A549 (cell line): ENCODE results near the gene COL13A1. TPM values are rescaled to one million over a fixed set of nuclear protein-coding genes. Genes with fewer than 3 reads are reported as not detected.

ENCODE experiments used
- ATAC-seq, 2 experiments: fragments of 200-7000 bp in 1 of 2; fragments of >200 bp in 1 of 2; cut with Nextera tagmentation in 1 of 2; cut with Tn5 transposase in 1 of 2; 3 replicates each; pipeline versions ENCODE4 v1.8.0 to v1.9.1; 2018 to 2020; ENCODE audit warnings: mild to moderate bottlenecking in 1 of 2, moderate library complexity in 1 of 2
- CTCF ChIA-PET: fragments of 300-600 bp; sonication (Branson Sonifier 250); formaldehyde crosslinking; extraction: SDS; loops from one replicate; lab custom pipeline; 2021; ENCODE audit warnings: antibody characterized with exemption, inconsistent platforms; lab: Yijun Ruan, JAX
- POLR2A ChIA-PET: fragments of 350-600 bp; formaldehyde crosslinking; extraction: SDS; loops from one replicate; lab custom pipeline; 2021; ENCODE audit warnings: antibody characterized with exemption, inconsistent platforms; lab: Yijun Ruan, JAX
- DNase-seq, 2 experiments: peaks; one replicate each; pipeline versions ENCODE4 v3.0.0 to v3.0.0-alpha.2; 2011 to 2016; ENCODE audit warnings: low read depth in 1 of 2, low spot score in 1 of 2
- FAIRE-seq: peaks from 2 replicates; lab custom pipeline; 2011; peaks lifted over from hg19 to GRCh38; lab: Jason Lieb, UNC
- H3K27ac ChIP-seq, 2 experiments: fragments of >200 bp; sonication (Bioruptor Twin); formaldehyde crosslinking; 3 replicates each; pipeline ENCODE4 v1.5.1; 2016 to 2017
- H3K4me1 ChIP-seq: fragments of >200 bp; sonication (Bioruptor Twin); formaldehyde crosslinking; 3 replicates; pipeline ENCODE4 v1.6.1; 2016
- H3K4me2 ChIP-seq: fragments of >200 bp; sonication (Bioruptor Twin); formaldehyde crosslinking; 3 replicates; pipeline ENCODE4 v1.6.1; 2016
- H3K4me3 ChIP-seq: fragments of >200 bp; sonication (Bioruptor Twin); formaldehyde crosslinking; 3 replicates; pipeline ENCODE4 v1.5.1; 2016
- H3K9me3 ChIP-seq: fragments of >200 bp; sonication (Bioruptor Twin); formaldehyde crosslinking; 3 replicates; pipeline ENCODE4 v1.6.1; 2016
- ATOH8 ChIP-seq: fragments of 250-450 bp; sonication (Bioruptor Pico); IDR thresholded peaks from 2 replicates; pipeline ENCODE4 v1.5.0; 2020; ENCODE audit warnings: low read depth, mild to moderate bottlenecking, moderate library complexity
- CHD4 ChIP-seq: fragments of 200-600 bp; sonication (generic); IDR thresholded peaks from 2 replicates; pipeline ENCODE4 v1.6.1; 2016; ENCODE audit warnings: antibody characterized with exemption, mild to moderate bottlenecking, borderline replicate concordance
- CTCF ChIP-seq: fragments of >200 bp; sonication (Bioruptor Twin); formaldehyde crosslinking; IDR thresholded peaks from 3 replicates; pipeline ENCODE4 v1.5.1; 2016
- ELK1 ChIP-seq: fragments of 150-350 bp; IDR thresholded peaks from 2 replicates; pipeline ENCODE4 v1.6.1; 2014; ENCODE audit warnings: low read depth, mild to moderate bottlenecking, low read length
- EP300 ChIP-seq, 2 experiments: fragments of >200 bp; sonication (Bioruptor Twin); formaldehyde crosslinking; IDR thresholded peaks; 2 replicates in 1 of 2; 3 replicates in 1 of 2; pipeline ENCODE4 v1.6.1; 2016 to 2017
- FOSB ChIP-seq: fragments of 250-450 bp; sonication (Bioruptor Pico); IDR thresholded peaks from 2 replicates; pipeline ENCODE4 v1.5.0; 2020; ENCODE audit warnings: mild to moderate bottlenecking, moderate library complexity
- FOSL2 ChIP-seq, 2 experiments: fragments of 450-650 bp in 1 of 2; fragments of >200 bp in 1 of 2; sonication (Bioruptor Twin) in 1 of 2; formaldehyde crosslinking; IDR thresholded peaks; 2 replicates each; pipeline versions ENCODE4 v1.5.0 to v1.6.1; 2016 to 2020; ENCODE audit warnings: mild to moderate bottlenecking in 1 of 2, moderate library complexity in 1 of 2
- HEYL ChIP-seq: fragments of 250-450 bp; sonication (Bioruptor Pico); IDR thresholded peaks from 2 replicates; pipeline ENCODE4 v1.8.0; 2021; ENCODE audit warnings: mild to moderate bottlenecking, moderate library complexity
- HOXA7 ChIP-seq: fragments of 250-450 bp; sonication (Bioruptor Pico); IDR thresholded peaks from 2 replicates; pipeline ENCODE4 v1.5.0; 2020; ENCODE audit warnings: mild to moderate bottlenecking, moderate library complexity
- JUN ChIP-seq, 2 experiments: fragments of >200 bp; sonication (Bioruptor Twin); formaldehyde crosslinking; IDR thresholded peaks; 2 replicates in 1 of 2; 3 replicates in 1 of 2; pipeline ENCODE4 v1.6.1; 2016 to 2017
- MYC ChIP-seq: IDR thresholded peaks from 2 replicates; pipeline ENCODE4 v1.6.1; 2012; ENCODE audit warnings: mild to moderate bottlenecking, inconsistent platforms, low read length, improper control_type of control experiment, borderline replicate concordance
- RARB ChIP-seq: fragments of 250-450 bp; sonication (Bioruptor Pico); IDR thresholded peaks from 2 replicates; pipeline ENCODE4 v1.8.0; 2021; ENCODE audit warnings: mild to moderate bottlenecking, moderate library complexity
- REST ChIP-seq: fragments of 200-600 bp; sonication (generic); IDR thresholded peaks from 2 replicates; pipeline ENCODE4 v1.6.1; 2016; ENCODE audit warnings: antibody characterized with exemption, mild to moderate bottlenecking, moderate library complexity
- RNF2 ChIP-seq: fragments of 200-600 bp; sonication (generic); IDR thresholded peaks from 2 replicates; pipeline ENCODE4 v1.6.1; 2016; ENCODE audit warnings: low read depth, mild to moderate bottlenecking, antibody characterized with exemption, moderate library complexity, borderline replicate concordance
- SMC3 ChIP-seq: fragments of >200 bp; sonication (Bioruptor Twin); formaldehyde crosslinking; IDR thresholded peaks from 3 replicates; pipeline ENCODE4 v1.6.1; 2018; ENCODE audit warnings: inconsistent platforms
- SREBF2 ChIP-seq: fragments of 450-650 bp; IDR thresholded peaks from 2 replicates; pipeline ENCODE4 v1.6.1; 2014; ENCODE audit warnings: mild to moderate bottlenecking, moderate library complexity
- ZFP36 ChIP-seq: fragments of 450-650 bp; IDR thresholded peaks from 2 replicates; pipeline ENCODE4 v1.6.1; 2014; ENCODE audit warnings: borderline replicate concordance; ENCODE audit not compliant: partially characterized antibody
- WGBS: methylation state at CpG from one replicate; pipeline ENCODE4 v1.1.6; 2017; ENCODE audit errors: missing lambda C conversion rate; 5-methylcytosine and 5-hydroxymethylcytosine counted together
- polyA plus RNA-seq, 4 experiments: library from polyadenylated mRNA; depleted of rRNA in 3 of 4; stranded (reverse); fragments of >200 nt; fragmentation: RNase III in 1 of 4; extraction: RNeasy Plus Mini Kit Qiagen cat#74134 plus additional on column Dnase treatment in 1 of 4; gene quantifications; 2 replicates in 3 of 4; 3 replicates in 1 of 4; pipeline ENCODE4 v1.2.3, GENCODE V29; 2011 to 2017

The COL13A1 gene
- polyA plus RNA-seq, 2 of the 4 experiments (the other 2 are of a cell fraction), result 0.08 to 0.27 TPM

GRCh38 chr10:69855346-69856111 lies 53.8 kb downstream of the COL13A1 start (continued):
- no peak for TF ChIP-seq ELK1
- no peak for TF ChIP-seq SREBF2
- no peak for TF ChIP-seq HEYL (CRISPR knock-in tag)
- no peak for TF ChIP-seq ATOH8 (CRISPR knock-in tag)
- TF ChIP-seq FOSB, result no peak
- no peak for TF ChIP-seq SMC3
- no peak for TF ChIP-seq REST

GRCh38 chr10:69856601-69857166 lies 55.0 kb downstream of the COL13A1 start:
- ChIA-PET CTCF (interaction anchor here (0.5 to 1.4 kb wide), 5 partner anchors 9 to 58 kb away, joined by 3 to 6 read pairs (median 3); no protein-coding TSS in a partner anchor), POLR2A (no interaction called here)
- peaks cover 9% of the 10 kb centered on the region for H3K4me1 ChIP-seq
- no peak for TF ChIP-seq MYC
- TF ChIP-seq RARB, result no peak
- no peak for TF ChIP-seq HOXA7 (CRISPR knock-in tag)
- no peak for TF ChIP-seq EP300 (IDR thresholded peaks at IDR 0.05)
- no peak for TF ChIP-seq FOSL2 (IDR thresholded peaks at IDR 0.05)
- no peak for TF ChIP-seq FOSL2 (CRISPR knock-in tag; IDR thresholded peaks at IDR 0.05)
- TF ChIP-seq CHD4, result no peak
- TF ChIP-seq ZFP36, result no peak
- TF ChIP-seq, all 56 proteins: peak for 0
- 73% methylated on average over 7 of the region's 7 CpGs for WGBS
- no peak overlapping the region for H3K27ac ChIP-seq
- DNase-seq (no peak), ATAC-seq (no peak), FAIRE-seq (no peak)
- H3K9me3 ChIP-seq, result no peaks in the 10 kb centered on the region
- no peak overlapping the region for H3K4me3 ChIP-seq
- H3K4me2 ChIP-seq, result no peak overlapping the region

- TF ChIP-seq RNF2 (no peak), JUN (IDR thresholded peaks at IDR 0.05) (no peak), ELK1 (no peak), ZFP36 (peak; percentile 55), CTCF (no peak)
- Histone ChIP-seq H3K27ac (no peak overlapping the region), H3K4me1 (peaks cover 17% of the 10 kb centered on the region), H3K9me3 (no peaks in the 10 kb centered on the region), H3K4me3 (no peak overlapping the region), H3K4me2 (no peak overlapping the region)
- 91% methylated on average over 1 of the region's 1 CpG for WGBS
- DNase-seq (no peak), ATAC-seq (no peak), FAIRE-seq (no peak)
- ChIA-PET CTCF (interaction anchor here (0.7 to 9.0 kb wide), 5 partner anchors 33 to 163 kb away, joined by 3 to 103 read pairs (median 6); no protein-coding TSS in a partner anchor), POLR2A (no interaction called here)
These were observed 56.5 kb downstream of the COL13A1 start for GRCh38 chr10:69858201-69858600.
